DMS53 (cell line): ENCODE data around the gene PRKAG2.

Source experiments
- DNase-seq: peaks from one replicate; lab custom pipeline; 2025; lab: John Stamatoyannopoulos, UW

Gene PRKAG2

GRCh38 chr7:151726652-151727578 is 150.0 kb downstream of the PRKAG2 start:
- no peak for DNase-seq

GRCh38 chr7:151725844-151726651 is 150.9 kb downstream of the PRKAG2 start:
- DNase-seq = peak; percentile 94

GRCh38 chr7:151724920-151725584 is 151.9 kb downstream of the PRKAG2 start:
- DNase-seq = no peak

GRCh38 chr7:151724250-151724915 is 152.5 kb downstream of the PRKAG2 start:
- no peak for DNase-seq

- no peak for DNase-seq
These were observed 153.6 kb downstream of the PRKAG2 start for GRCh38 chr7:151723321-151723720.

- no peak for DNase-seq
These were observed 154.4 kb downstream of the PRKAG2 start for GRCh38 chr7:151722533-151722932.

- DNase-seq = no peak
These were observed 155.2 kb downstream of the PRKAG2 start for GRCh38 chr7:151721694-151722093.

GRCh38 chr7:151721236-151721635 is 155.7 kb downstream of the PRKAG2 start:
- no peak for DNase-seq

GRCh38 chr7:151720280-151720679 is 156.6 kb downstream of the PRKAG2 start:
- DNase-seq = no peak

- no peak for DNase-seq
These were observed 157.0 kb downstream of the PRKAG2 start for GRCh38 chr7:151719897-151720242.

GRCh38 chr7:151719031-151719896 is 157.7 kb downstream of the PRKAG2 start:
- no peak for DNase-seq

GRCh38 chr7:151717918-151718317 is 159.0 kb downstream of the PRKAG2 start:
- no peak for DNase-seq

GRCh38 chr7:151717415-151717814 is 159.5 kb downstream of the PRKAG2 start:
- DNase-seq = no peak

- DNase-seq = no peak
These were observed 160.6 kb downstream of the PRKAG2 start for GRCh38 chr7:151716323-151716722.

GRCh38 chr7:151715666-151716315 is 161.1 kb downstream of the PRKAG2 start:
- DNase-seq = no peak

- no peak for DNase-seq
These were observed 162.7 kb downstream of the PRKAG2 start for GRCh38 chr7:151714201-151714600.

GRCh38 chr7:151712810-151713125 is 164.1 kb downstream of the PRKAG2 start:
- DNase-seq = no peak

GRCh38 chr7:151711906-151712809 is 164.8 kb downstream of the PRKAG2 start:
- no peak for DNase-seq

GRCh38 chr7:151711435-151711872 is 165.5 kb downstream of the PRKAG2 start:
- DNase-seq = no peak
